GM19035 (cell line): ENCODE data around the gene MYO5C.
"Not testable (repeated sequence)": the region's sequence is repeated elsewhere in the genome, so short reads cannot be mapped to it uniquely, and the experiment has no call there.

Experiments
- ATAC-seq: cut with Tn5 transposase; IDR thresholded peaks from one replicate; pipeline ENCODE4 v1.9.1; 2021; ENCODE audit not compliant: unreplicated experiment

MYO5C gene

GRCh38 chr15:52308446-52309153 lies 13.0 kb upstream of the MYO5C start:
- no peak for ATAC-seq

- ATAC-seq = no peak
Observed at GRCh38 chr15:52307847-52308246, 12.2 kb upstream of the MYO5C start.

- no peak for ATAC-seq
Observed at GRCh38 chr15:52306270-52306669, 10.7 kb upstream of the MYO5C start.

GRCh38 chr15:52303093-52303772 lies 7.6 kb upstream of the MYO5C start:
- no peak for ATAC-seq

GRCh38 chr15:52301265-52301847 lies 5.8 kb upstream of the MYO5C start:
- no peak for ATAC-seq

- ATAC-seq = no peak
Observed at GRCh38 chr15:52294881-52295420, 653 bp downstream of the MYO5C start.

GRCh38 chr15:52292780-52293392 lies 2.7 kb downstream of the MYO5C start:
- no peak for ATAC-seq

- ATAC-seq = no peak
Observed at GRCh38 chr15:52291204-52291603, 4.4 kb downstream of the MYO5C start.

- ATAC-seq = no peak
Observed at GRCh38 chr15:52290800-52291199, 4.8 kb downstream of the MYO5C start.

GRCh38 chr15:52290329-52290728 lies 5.3 kb downstream of the MYO5C start:
- no peak for ATAC-seq

- ATAC-seq = no peak
Observed at GRCh38 chr15:52289629-52290081, 5.9 kb downstream of the MYO5C start.

GRCh38 chr15:52288986-52289385 lies 6.6 kb downstream of the MYO5C start:
- ATAC-seq = no peak

GRCh38 chr15:52288051-52288942 lies 7.3 kb downstream of the MYO5C start:
- ATAC-seq = no peak

GRCh38 chr15:52287114-52287513 lies 8.5 kb downstream of the MYO5C start:
- no peak for ATAC-seq

GRCh38 chr15:52285941-52286340 lies 9.7 kb downstream of the MYO5C start:
- not testable (repeated sequence) for ATAC-seq

- ATAC-seq = no peak
Observed at GRCh38 chr15:52284164-52284563, 11.4 kb downstream of the MYO5C start.

GRCh38 chr15:52283281-52283680 lies 12.3 kb downstream of the MYO5C start:
- no peak for ATAC-seq

- ATAC-seq = no peak
Observed at GRCh38 chr15:52282418-52282817, 13.2 kb downstream of the MYO5C start.

- ATAC-seq = no peak
Observed at GRCh38 chr15:52281085-52282035, 14.2 kb downstream of the MYO5C start.
